IMR-90 (cell line): ENCODE data around the gene PIGP. TPM values are rescaled to one million over a fixed set of nuclear protein-coding genes. Genes with fewer than 3 reads are reported as not detected.
A peak's percentile ranks its signal among the peaks of the same experiment; 100 is the strongest.

ENCODE experiments used
- ATAC-seq: fragments of 200-7000 bp; cut with Tn5 transposase; 2 replicates; pipeline ENCODE4 v1.9.1; 2020; ENCODE audit warnings: low read depth, mild to moderate bottlenecking, moderate library complexity
- BruUV-seq: library from RNA; stranded (reverse); fragments of 400-500 nt; replicated peaks from 2 replicates; lab custom pipeline; 2021; lab: Mats Ljungman, UMichigan
- CTCF ChIA-PET: fragments of 300-600 bp; formaldehyde crosslinking; extraction: SDS; loops from one replicate; lab custom pipeline; 2021; ENCODE audit warnings: antibody characterized with exemption; lab: Yijun Ruan, JAX
- POLR2A ChIA-PET: fragments of 300-600 bp; sonication (Branson Sonifier 250); formaldehyde crosslinking; loops from one replicate; lab custom pipeline; 2022; ENCODE audit warnings: antibody characterized with exemption; ENCODE audit not compliant: unreplicated experiment; lab: Charles Lee
- DNase-seq: peaks from one replicate; pipeline ENCODE4 v3.0.0; 2013
- H2AFZ ChIP-seq: replicated peaks from 2 replicates; pipeline ENCODE3; 2013; ENCODE audit warnings: low read length, mild to moderate bottlenecking; ENCODE audit not compliant: poor library complexity
- H2AK5ac ChIP-seq: 2 replicates; pipeline ENCODE4 v1.6.1; 2013; ENCODE audit warnings: low read depth, low read length, inconsistent platforms
- H2AK9ac ChIP-seq: replicated peaks from 2 replicates; pipeline ENCODE3; 2013; ENCODE audit warnings: mild to moderate bottlenecking, low read depth, low read length, moderate library complexity; ENCODE audit not compliant: poor library complexity
- H2BK120ac ChIP-seq: 2 replicates; pipeline ENCODE4 v1.6.1; 2013; ENCODE audit warnings: low read depth, low read length, inconsistent platforms
- H2BK15ac ChIP-seq: 3 replicates; pipeline ENCODE4 v1.6.1; 2013; ENCODE audit warnings: low read depth, low read length, inconsistent platforms
- H2BK20ac ChIP-seq: 2 replicates; pipeline ENCODE4 v1.6.1; 2013; ENCODE audit warnings: low read depth, mild to moderate bottlenecking, inconsistent platforms, low read length, moderate library complexity
- H2BK5ac ChIP-seq: 2 replicates; pipeline ENCODE4 v1.6.1; 2013; ENCODE audit warnings: mild to moderate bottlenecking, low read depth, low read length, inconsistent platforms; ENCODE audit not compliant: poor library complexity, severe bottlenecking
- H3K14ac ChIP-seq: replicated peaks from 2 replicates; pipeline ENCODE4 v1.6.1; 2013; ENCODE audit warnings: low read depth, low read length, inconsistent platforms
- H3K18ac ChIP-seq: 2 replicates; pipeline ENCODE4 v1.6.1; 2013; ENCODE audit warnings: low read depth, low read length, control low read depth
- H3K23ac ChIP-seq: 2 replicates; pipeline ENCODE4 v1.6.1; 2013; ENCODE audit warnings: low read depth, low read length, inconsistent platforms
- H3K27ac ChIP-seq: 2 replicates; pipeline ENCODE4 v1.5.1; 2013; ENCODE audit warnings: mild to moderate bottlenecking, control low read depth, low read length; ENCODE audit not compliant: insufficient read depth
- H3K27me3 ChIP-seq: 2 replicates; pipeline ENCODE4 v1.6.1; 2013; ENCODE audit warnings: low read length; ENCODE audit not compliant: control insufficient read depth, insufficient read depth
- H3K36me3 ChIP-seq: 2 replicates; pipeline ENCODE4 v1.6.1; 2013; ENCODE audit warnings: low read length, mixed read lengths; ENCODE audit not compliant: control insufficient read depth, insufficient read depth
- H3K4ac ChIP-seq: 2 replicates; pipeline ENCODE4 v1.6.1; 2013; ENCODE audit warnings: low read depth, low read length, inconsistent platforms
- H3K4me1 ChIP-seq: 2 replicates; pipeline ENCODE4 v1.6.1; 2013; ENCODE audit warnings: low read length, mixed read lengths; ENCODE audit not compliant: control insufficient read depth, insufficient read depth
- H3K4me2 ChIP-seq: 2 replicates; pipeline ENCODE4 v1.6.1; 2013; ENCODE audit warnings: low read depth, mild to moderate bottlenecking, control low read depth, low read length, moderate library complexity
- H3K4me3 ChIP-seq: 2 replicates; pipeline ENCODE4 v1.5.1; 2013; ENCODE audit warnings: low read depth, mild to moderate bottlenecking, control low read depth, low read length, moderate library complexity; ENCODE audit not compliant: insufficient read depth
- H3K56ac ChIP-seq: 2 replicates; pipeline ENCODE4 v1.6.1; 2013; ENCODE audit warnings: low read length, inconsistent platforms; ENCODE audit not compliant: insufficient read depth; ENCODE audit errors: extremely low read depth
- H3K79me1 ChIP-seq, 2 experiments: 2 replicates each; pipeline ENCODE4 v1.6.1; 2013; ENCODE audit warnings: low read length in 2 of 2, inconsistent platforms in 1 of 2, low read depth in 1 of 2
- H3K9ac ChIP-seq: 2 replicates; pipeline ENCODE4 v1.6.1; 2013; ENCODE audit warnings: low read depth, low read length, control low read depth
- H3K9me1 ChIP-seq: 2 replicates; pipeline ENCODE4 v1.6.1; 2013; ENCODE audit warnings: low read length, inconsistent platforms; ENCODE audit not compliant: insufficient read depth
- H3K9me3 ChIP-seq: 2 replicates; pipeline ENCODE4 v1.6.1; 2013; ENCODE audit warnings: low read length; ENCODE audit not compliant: control insufficient read depth, insufficient read depth
- H4K20me1 ChIP-seq: 2 replicates; pipeline ENCODE4 v1.6.1; 2013; ENCODE audit warnings: low read length, inconsistent platforms; ENCODE audit not compliant: insufficient read depth
- H4K5ac ChIP-seq: 2 replicates; pipeline ENCODE4 v1.6.1; 2013; ENCODE audit warnings: mild to moderate bottlenecking, low read depth, low read length, control low read depth
- H4K8ac ChIP-seq, 2 experiments: 2 replicates each; pipeline ENCODE4 v1.6.1; 2013; ENCODE audit warnings: low read depth in 2 of 2, low read length in 2 of 2, control low read depth in 1 of 2, inconsistent platforms in 1 of 2
- H4K91ac ChIP-seq: 2 replicates; pipeline ENCODE4 v1.6.1; 2013; ENCODE audit warnings: low read depth, low read length, inconsistent platforms; ENCODE audit not compliant: insufficient read depth
- FOS ChIP-seq: fragments of 150-350 bp; IDR thresholded peaks from 2 replicates; pipeline ENCODE4 v1.6.1; 2016; ENCODE audit warnings: low read depth, low read length
- MXI1 ChIP-seq: IDR thresholded peaks from 2 replicates; pipeline ENCODE4 v1.6.1; 2012; ENCODE audit warnings: low read depth, mild to moderate bottlenecking, low read length, moderate library complexity, borderline replicate concordance
- NFE2L2 ChIP-seq: fragments of 150-350 bp; IDR thresholded peaks from 2 replicates; pipeline ENCODE4 v1.6.1; 2016; ENCODE audit warnings: low read depth, mild to moderate bottlenecking, low read length
- WGBS, 2 experiments: methylation state at CpG; one replicate each; pipeline versions ENCODE4 v1.1.5 to v1.1.7; 2013; ENCODE audit warnings: missing lambda C conversion rate in 2 of 2; ENCODE audit not compliant: insufficient read length in 1 of 2; ENCODE audit errors: extremely low coverage in 2 of 2; 5-methylcytosine and 5-hydroxymethylcytosine counted together
- dilution Hi-C: fragments of 300-500 bp; cut with HindIII; formaldehyde crosslinking; loops from one replicate; pipeline ENCODE4 v1.14.3; 2018; ENCODE audit warnings: low sequenced_read_pairs; ENCODE audit not compliant: unreplicated experiment
- in situ Hi-C: fragments of 300-500 bp; cut with MboI; formaldehyde crosslinking; loops from 3 replicates; pipeline ENCODE4 v1.14.3; 2019; ENCODE audit warnings: low sequenced_read_pairs, inconsistent platforms, mixed read lengths
- intact Hi-C: fragments of 100-400 bp; cut with micrococcal nuclease; formaldehyde crosslinking; loops from 2 replicates; pipeline ENCODE4 v1.10.0; 2022
- polyA plus RNA-seq, 3 experiments: library from polyadenylated mRNA; depleted of rRNA; stranded (reverse); fragments of >200 nt; gene quantifications; 2 replicates each; pipeline ENCODE4 v1.2.3, GENCODE V29; 2012; ENCODE audit warnings: low replicate concordance in 1 of 3
- total RNA-seq: library from RNA; depleted of rRNA; stranded (reverse); fragments of >200 nt; gene quantifications from 2 replicates; pipeline ENCODE4 v1.2.3, GENCODE V29; 2012

The PIGP gene
- total and polyA plus RNA-seq, 2 of the 4 experiments (the other 2 are of a cell fraction), result 4.1 to 15.4 TPM

DNA sequence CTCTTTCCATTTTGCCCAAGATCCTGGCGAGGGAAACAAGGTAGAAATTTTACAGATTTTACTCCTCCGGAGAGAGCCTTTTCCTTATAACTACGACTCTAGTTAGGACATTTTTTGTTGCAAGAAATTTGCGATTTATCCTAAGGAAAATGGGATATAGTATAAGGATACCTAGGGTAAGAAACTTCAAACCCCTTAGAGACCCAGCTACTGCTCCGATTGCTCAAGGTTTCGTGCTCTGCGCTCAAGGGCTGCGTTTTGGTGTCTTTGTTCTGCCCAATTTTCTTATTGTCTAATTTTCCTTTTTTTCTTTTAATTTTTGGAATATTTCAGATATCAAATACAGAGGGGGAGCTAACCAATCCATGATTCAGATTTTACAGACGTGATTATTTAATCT is 1.7 kb upstream of the PIGP start:
- no TSS peak for BruUV-seq
- peak overlapping the region; percentile 92 for H3K4me3 ChIP-seq
- no peak overlapping the region for H2BK5ac ChIP-seq
- ChIA-PET CTCF (no interaction called here), POLR2A (no interaction called here)
- no peak for TF ChIP-seq FOS
- no peak for TF ChIP-seq MXI1
- TF ChIP-seq NFE2L2, result no peak
- no peaks in the 10 kb centered on the region for H3K27me3 ChIP-seq
- H3K4me2 ChIP-seq, result peak overlapping the region; percentile 95
- H3K4me1 ChIP-seq, result peaks cover 9% of the 10 kb centered on the region
- H4K91ac ChIP-seq, result no peak overlapping the region
- DNase-seq (no peak), ATAC-seq (no peak)
- no peak overlapping the region for H3K27ac ChIP-seq
- H2BK20ac ChIP-seq, result no peak overlapping the region
- H3K79me1 ChIP-seq, result peaks cover 11 to 54% of the 10 kb centered on the region in 2 experiments
- H3K9me3 ChIP-seq, result no peaks in the 10 kb centered on the region
- no peak overlapping the region for H3K18ac ChIP-seq
- H4K8ac ChIP-seq, result no peak overlapping the region
- no peak overlapping the region for H2AK5ac ChIP-seq
- H3K9me1 ChIP-seq, result peaks cover 13% of the 10 kb centered on the region; the same call in 1 of the 2 replicates
- peak overlapping the region; percentile 93; the same call in 1 of the 2 replicates for H3K4ac ChIP-seq
- in situ Hi-C loops (no loop called here), intact Hi-C loops (no loop called here), dilution Hi-C loops (no loop called here)
- peak overlapping the region; percentile 93; the same call in 1 of the 2 replicates for H3K23ac ChIP-seq
- H2BK15ac ChIP-seq, result no peak overlapping the region
- H2AK9ac ChIP-seq, result no peak overlapping the region
- peak overlapping the region; percentile 93 for H3K9ac ChIP-seq
- no peak overlapping the region for H2BK120ac ChIP-seq
- H3K36me3 ChIP-seq, result no peaks in the 10 kb centered on the region
- no peak overlapping the region for H4K5ac ChIP-seq
- peaks cover 55% of the 10 kb centered on the region for H4K20me1 ChIP-seq
- H3K14ac ChIP-seq, result peak overlapping the region; percentile 59; the same call in 1 of the 2 replicates
- H3K56ac ChIP-seq, result 0 out of 2 replicates have a peak overlapping the region, but pooled peaks have one; percentile 28
- WGBS, 2 experiments, result no CpG with 5 or more reads among the region's 9 CpGs
- no peak overlapping the region for H2AFZ ChIP-seq
